Activated CD4-positive, alpha-beta T cell treated with anti-CD3 and anti-CD28 coated beads, Interleukin-2, amount 10 ng/mL, durations not matched to agents 7 days and 5 days (primary cell): Measurements from ENCODE around the gene SLC34A3. TPM values are rescaled to one million over a fixed set of nuclear protein-coding genes. Genes with fewer than 3 reads are reported as not detected.

Experiments used
- CTCF ChIA-PET: fragments of 350-600 bp; sonication (Branson Sonifier 250); formaldehyde crosslinking; loops from one replicate; lab custom pipeline; 2021; ENCODE audit warnings: antibody characterized with exemption; lab: Charles Lee
- POLR2A ChIA-PET: fragments of 350-600 bp; sonication (Branson Sonifier 250); formaldehyde crosslinking; loops from one replicate; lab custom pipeline; 2021; ENCODE audit warnings: antibody characterized with exemption; lab: Charles Lee
- DNase-seq: peaks from one replicate; pipeline ENCODE4 v3.0.0-alpha.2; 2020
- H3K27ac Mint-ChIP-seq: one replicate; pipeline ENCODE4 v1.8.0; 2021; ENCODE audit warnings: mild to moderate bottlenecking, moderate library complexity, mixed read lengths
- H3K27me3 Mint-ChIP-seq: one replicate; pipeline ENCODE4 v1.8.0; 2021; ENCODE audit warnings: mixed read lengths
- H3K36me3 Mint-ChIP-seq: one replicate; pipeline ENCODE4 v1.8.0; 2021; ENCODE audit warnings: low read depth, mixed read lengths
- H3K4me1 Mint-ChIP-seq: one replicate; pipeline ENCODE4 v1.8.0; 2021; ENCODE audit warnings: mixed read lengths
- H3K4me3 Mint-ChIP-seq: one replicate; pipeline ENCODE4 v1.8.0; 2021; ENCODE audit warnings: mild to moderate bottlenecking, moderate library complexity, mixed read lengths
- H3K9me3 Mint-ChIP-seq: one replicate; pipeline ENCODE4 v1.8.0; 2021; ENCODE audit warnings: mixed read lengths
- total RNA-seq, 2 experiments: library from RNA; stranded (reverse); gene quantifications; one replicate each; pipeline ENCODE4 v1.2.3, GENCODE V29; 2021

The SLC34A3 gene
- not detected for total RNA-seq

GRCh38 chr9:137230705-137231371, at the start of gene SLC34A3:
Gene SLC34A3, plus strand, starts transcription at chr9:137230901. Its CDS starts 802 bp downstream, at chr9:137231703.
- Mint-ChIP-seq H3K36me3 (no peaks in the 10 kb centered on the region), H3K27ac (no peak within 1 kb of the TSS), H3K4me3 (no peak within 1 kb of the TSS), H3K4me1 (peaks cover 3% of the 10 kb centered on the region), H3K27me3 (peaks cover 2% of the 10 kb centered on the region), H3K9me3 (no peaks in the 10 kb centered on the region)
- no peak for DNase-seq
- POLR2A ChIA-PET: no interaction called here
- CTCF ChIA-PET: interaction anchor here (0.6 to 1.3 kb wide), 3 partner anchors 144 to 184 kb away, joined by 3 read pairs; partner anchors contain the start of genes MAN1B1 and NPDC1

DNA sequence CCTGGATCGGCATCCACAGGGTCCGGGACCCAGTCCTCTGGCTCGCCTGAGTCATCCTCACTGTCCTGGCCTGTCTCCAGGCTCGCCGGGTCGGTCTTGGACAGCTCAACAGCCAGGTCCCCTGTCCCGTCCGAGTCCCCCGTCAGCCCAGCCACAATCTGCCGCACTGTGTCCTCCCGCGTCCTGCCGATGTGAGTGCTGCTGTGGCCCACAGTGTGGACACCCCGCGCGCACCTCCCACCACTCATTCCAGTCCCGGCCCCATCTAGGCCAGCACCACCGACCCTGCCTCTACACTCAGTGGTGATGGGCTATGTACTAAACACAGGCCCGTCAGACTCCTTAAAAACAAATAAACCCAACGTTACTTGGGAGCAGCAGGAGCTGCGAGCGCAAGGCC, 49.0 kb upstream of the SLC34A3 start:
- Mint-ChIP-seq H3K9me3 (no peaks in the 10 kb centered on the region), H3K27me3 (no peaks in the 10 kb centered on the region), H3K36me3 (peaks cover 11% of the 10 kb centered on the region), H3K4me1 (peaks cover 5% of the 10 kb centered on the region), H3K27ac (no peak overlapping the region), H3K4me3 (no peak overlapping the region)
- POLR2A ChIA-PET: no interaction called here
- no peak for DNase-seq
- CTCF ChIA-PET: no interaction called here

DNA sequence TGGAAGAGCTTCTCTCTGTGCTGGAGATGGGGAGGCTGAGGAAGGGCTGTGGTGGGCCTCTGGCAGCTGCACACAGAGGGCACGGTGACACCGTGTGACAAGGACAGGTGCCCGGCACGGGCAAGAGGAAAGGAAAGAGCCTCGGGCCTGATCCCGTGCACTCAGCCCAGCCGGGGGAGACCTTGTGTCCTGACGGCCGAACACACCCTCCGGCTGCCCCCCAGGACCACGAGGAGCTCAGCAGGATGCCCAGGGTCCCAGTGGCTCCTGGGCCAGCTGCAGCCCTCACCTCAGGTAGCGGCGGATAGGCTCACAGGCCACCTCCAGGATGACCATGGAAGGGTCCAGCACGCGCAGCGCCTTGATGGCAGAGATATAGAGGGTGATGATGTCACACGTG, 47.9 kb upstream of the SLC34A3 start:
- CTCF ChIA-PET: interaction anchor here (0.6 kb wide), 1 partner anchor 217 kb away, joined by 3 read pairs; no protein-coding TSS in a partner anchor
- no peak overlapping the region for H3K27ac Mint-ChIP-seq
- POLR2A ChIA-PET: no interaction called here
- no peak for DNase-seq
- H3K4me3 Mint-ChIP-seq: no peak overlapping the region
- no peaks in the 10 kb centered on the region for H3K27me3 Mint-ChIP-seq
- H3K9me3 Mint-ChIP-seq: no peaks in the 10 kb centered on the region
- H3K4me1 Mint-ChIP-seq: peaks cover 15% of the 10 kb centered on the region
- peaks cover 11% of the 10 kb centered on the region for H3K36me3 Mint-ChIP-seq

DNA sequence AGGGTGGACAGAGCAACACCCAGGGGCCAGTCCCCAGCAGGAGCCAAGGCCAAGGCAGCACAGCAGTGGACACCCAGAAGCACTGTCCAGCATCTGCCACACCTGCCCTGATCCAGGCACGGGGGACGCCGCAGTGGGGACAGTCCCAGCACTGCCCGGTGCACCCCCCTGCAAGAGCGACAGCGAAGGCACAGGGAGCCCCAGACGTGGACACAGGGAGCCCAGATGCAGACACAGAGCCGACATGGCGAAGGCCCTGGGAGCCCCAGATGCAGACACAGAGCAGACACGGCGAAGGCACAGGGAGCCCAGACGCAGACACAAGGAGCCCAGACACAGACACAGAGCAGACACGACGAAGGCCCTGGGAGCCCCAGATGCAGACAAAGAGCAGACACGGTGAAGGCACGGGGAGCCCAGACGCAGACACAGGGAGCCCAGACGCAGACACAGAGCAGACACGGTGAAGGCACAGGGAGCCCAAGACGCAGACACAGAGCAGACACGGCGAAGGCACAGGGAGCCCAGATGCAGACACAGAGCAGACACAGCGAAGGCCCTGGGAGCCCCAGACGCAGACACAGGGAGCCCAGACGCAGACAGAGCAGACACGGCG, 46.6 kb upstream of the SLC34A3 start:
- peaks cover 17% of the 10 kb centered on the region for H3K4me1 Mint-ChIP-seq
- peaks cover 13% of the 10 kb centered on the region for H3K36me3 Mint-ChIP-seq
- no peaks in the 10 kb centered on the region for H3K9me3 Mint-ChIP-seq
- DNase-seq: no peak
- CTCF ChIA-PET: no interaction called here
- H3K27me3 Mint-ChIP-seq: no peaks in the 10 kb centered on the region
- no peak overlapping the region for H3K4me3 Mint-ChIP-seq
- POLR2A ChIA-PET: no interaction called here
- H3K27ac Mint-ChIP-seq: no peak overlapping the region

DNA sequence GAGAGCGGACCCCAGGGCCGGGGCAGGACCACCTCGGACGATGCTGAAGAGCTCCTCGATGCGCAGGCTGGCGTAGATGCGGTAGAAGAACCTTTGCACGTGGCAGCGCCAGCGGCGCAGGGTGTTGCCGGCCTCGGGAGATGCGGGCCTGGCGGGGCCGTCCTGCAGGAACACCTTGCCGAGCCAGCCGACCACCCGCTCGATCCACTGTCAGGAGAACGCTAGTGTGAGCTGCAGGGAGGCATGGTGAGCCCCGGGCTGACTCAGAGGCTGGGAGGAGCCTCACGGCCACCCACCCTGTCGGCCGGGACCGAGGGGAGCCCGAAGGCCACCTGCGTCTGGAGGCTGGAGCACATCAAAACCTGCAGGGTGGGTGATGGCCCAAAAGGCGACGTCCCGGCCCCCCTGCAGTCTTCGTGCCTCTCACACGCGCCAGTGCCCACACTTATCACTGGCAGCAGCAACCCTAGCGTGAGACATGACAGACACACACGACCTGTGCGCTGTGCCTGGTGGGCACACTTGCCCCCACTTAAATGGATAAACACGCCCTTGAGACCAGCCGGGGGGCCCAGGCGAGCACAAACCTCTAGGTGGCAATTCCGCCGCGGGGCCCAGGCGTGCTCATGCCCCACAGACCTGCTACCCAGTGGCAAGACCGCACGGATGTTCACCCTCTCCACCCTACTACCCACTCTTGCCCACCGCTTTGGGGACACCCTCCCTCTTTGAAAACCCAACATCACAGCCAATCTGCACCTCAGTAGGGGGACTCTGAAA, 45.6 kb upstream of the SLC34A3 start:
- H3K36me3 Mint-ChIP-seq: peaks cover 11% of the 10 kb centered on the region
- CTCF ChIA-PET: interaction anchor here (0.9 kb wide), 1 partner anchor 28 kb away, joined by 3 read pairs; no protein-coding TSS in a partner anchor
- DNase-seq: no peak
- POLR2A ChIA-PET: no interaction called here
- no peaks in the 10 kb centered on the region for H3K9me3 Mint-ChIP-seq
- H3K27ac Mint-ChIP-seq: no peak overlapping the region
- no peak overlapping the region for H3K4me3 Mint-ChIP-seq
- H3K4me1 Mint-ChIP-seq: peaks cover 26% of the 10 kb centered on the region
- H3K27me3 Mint-ChIP-seq: no peaks in the 10 kb centered on the region

- Mint-ChIP-seq H3K27ac (no peak overlapping the region), H3K4me3 (peak overlapping the region; percentile 25), H3K27me3 (no peaks in the 10 kb centered on the region), H3K9me3 (no peaks in the 10 kb centered on the region), H3K36me3 (peaks cover 11% of the 10 kb centered on the region), H3K4me1 (peaks cover 31% of the 10 kb centered on the region)
- DNase-seq: no peak
- POLR2A ChIA-PET: no interaction called here
- CTCF ChIA-PET: interaction anchor here (0.9 kb wide), 1 partner anchor 28 kb away, joined by 3 read pairs; no protein-coding TSS in a partner anchor
Observed at GRCh38 chr9:137185921-137186320, 44.8 kb upstream of the SLC34A3 start.

GRCh38 chr9:137186385-137186784, 44.3 kb upstream of the SLC34A3 start:
- Mint-ChIP-seq H3K9me3 (no peaks in the 10 kb centered on the region), H3K27me3 (no peaks in the 10 kb centered on the region), H3K4me3 (peak overlapping the region; percentile 88), H3K27ac (peak overlapping the region; percentile 72), H3K36me3 (peaks cover 11% of the 10 kb centered on the region), H3K4me1 (peaks cover 34% of the 10 kb centered on the region)
- no peak for DNase-seq
- CTCF ChIA-PET: interaction anchor here (0.9 to 1.1 kb wide), 2 partner anchors 29 to 38 kb away, joined by 3 read pairs; partner anchors contain the start of gene CYSRT1
- POLR2A ChIA-PET: no interaction called here

GRCh38 chr9:137187386-137187785, 43.3 kb upstream of the SLC34A3 start:
- Mint-ChIP-seq H3K27me3 (no peaks in the 10 kb centered on the region), H3K4me1 (peaks cover 34% of the 10 kb centered on the region), H3K9me3 (no peaks in the 10 kb centered on the region), H3K4me3 (peak overlapping the region; percentile 88), H3K27ac (peak overlapping the region; percentile 95), H3K36me3 (peaks cover 7% of the 10 kb centered on the region)
- POLR2A ChIA-PET: no interaction called here
- DNase-seq: no peak
- CTCF ChIA-PET: interaction anchor here (1.1 to 2.6 kb wide), 5 partner anchors 10 to 37 kb away, joined by 3 to 10 read pairs (median 3); partner anchors contain the start of genes CYSRT1, TMEM210 and TPRN

- CTCF ChIA-PET: interaction anchor here (1.2 to 2.6 kb wide), 5 partner anchors 11 to 31 kb away, joined by 3 to 10 read pairs (median 4); partner anchors contain the start of genes NDOR1, TMEM203, TMEM210 and TPRN
- H3K27me3 Mint-ChIP-seq: no peaks in the 10 kb centered on the region
- no peak for DNase-seq
- POLR2A ChIA-PET: interaction anchor here (1.1 to 1.6 kb wide), 2 partner anchors 13 to 17 kb away, joined by 4 to 5 read pairs; partner anchors contain the start of gene TPRN
- peaks cover 7% of the 10 kb centered on the region for H3K36me3 Mint-ChIP-seq
- H3K27ac Mint-ChIP-seq: peak overlapping the region; percentile 95
- H3K9me3 Mint-ChIP-seq: no peaks in the 10 kb centered on the region
- peak overlapping the region; percentile 88 for H3K4me3 Mint-ChIP-seq
- peaks cover 34% of the 10 kb centered on the region for H3K4me1 Mint-ChIP-seq
Observed at GRCh38 chr9:137188086-137188489, 42.6 kb upstream of the SLC34A3 start.

GRCh38 chr9:137188490-137189296, 42.0 kb upstream of the SLC34A3 start, which contains the start of the genes ANAPC2 and SSNA1:
Gene ANAPC2, minus strand, starts transcription at chr9:137188560. Its CDS starts 28 bp downstream, at chr9:137188532.
Gene SSNA1, plus strand, starts transcription at chr9:137188676. Its CDS starts 51 bp downstream, at chr9:137188727.
- H3K27me3 Mint-ChIP-seq: no peaks in the 10 kb centered on the region
- POLR2A ChIA-PET: interaction anchor here (1.1 to 1.6 kb wide), 2 partner anchors 12 to 16 kb away, joined by 4 to 5 read pairs; partner anchors contain the start of gene TPRN
- peak; percentile 92 for DNase-seq
- peaks cover 3% of the 10 kb centered on the region for H3K36me3 Mint-ChIP-seq
- CTCF ChIA-PET: interaction anchor here (1.2 to 2.6 kb wide), 9 partner anchors 10 to 142 kb away, joined by 3 to 11 read pairs (median 6); partner anchors contain the start of genes NDOR1, TMEM203, TMEM210 and TPRN
- H3K4me1 Mint-ChIP-seq: peaks cover 34% of the 10 kb centered on the region
- peak within 1 kb of the TSS; percentile 96 for H3K4me3 Mint-ChIP-seq
- no peaks in the 10 kb centered on the region for H3K9me3 Mint-ChIP-seq
- H3K27ac Mint-ChIP-seq: peak within 1 kb of the TSS; percentile 95
